Daoy (cell line): ENCODE results near the gene OR4F6. TPM values are rescaled to one million over a fixed set of nuclear protein-coding genes. Genes with fewer than 3 reads are reported as not detected.
A peak's percentile ranks its signal among the peaks of the same experiment; 100 is the strongest.

ENCODE experiments used
- DNase-seq: peaks from one replicate; pipeline ENCODE4 v3.0.0-alpha.2; 2015; ENCODE audit warnings: low read depth
- total RNA-seq: library from RNA; depleted of rRNA; stranded (reverse); fragments of >200 nt; shearing (Covaris generic); gene quantifications from 2 replicates; pipeline ENCODE4 v1.2.3, GENCODE V29; 2014; rRNA removed

The OR4F6 gene
- total RNA-seq, 1 experiment from 2014 or later = not detected

DNA sequence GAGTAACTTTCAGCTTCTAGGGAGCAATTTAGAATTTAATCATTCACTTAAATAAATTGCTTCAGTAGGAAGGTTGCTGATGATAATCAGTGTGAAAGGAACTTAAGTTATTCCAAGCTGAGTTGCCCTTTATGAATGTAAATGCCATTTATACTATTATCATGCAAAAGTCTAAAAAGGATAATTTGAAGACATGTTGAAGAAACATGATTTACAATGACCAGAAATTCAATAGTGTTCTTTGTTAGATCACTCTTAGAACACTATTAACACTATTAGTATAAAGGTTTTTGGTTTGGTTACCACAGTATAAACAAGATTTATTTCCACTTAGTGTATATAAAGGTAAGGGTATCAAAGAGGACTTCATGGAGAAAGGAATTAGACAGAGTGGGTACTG, 1.6 kb downstream of the OR4F6 start:
- DNase-seq = no peak

DNA sequence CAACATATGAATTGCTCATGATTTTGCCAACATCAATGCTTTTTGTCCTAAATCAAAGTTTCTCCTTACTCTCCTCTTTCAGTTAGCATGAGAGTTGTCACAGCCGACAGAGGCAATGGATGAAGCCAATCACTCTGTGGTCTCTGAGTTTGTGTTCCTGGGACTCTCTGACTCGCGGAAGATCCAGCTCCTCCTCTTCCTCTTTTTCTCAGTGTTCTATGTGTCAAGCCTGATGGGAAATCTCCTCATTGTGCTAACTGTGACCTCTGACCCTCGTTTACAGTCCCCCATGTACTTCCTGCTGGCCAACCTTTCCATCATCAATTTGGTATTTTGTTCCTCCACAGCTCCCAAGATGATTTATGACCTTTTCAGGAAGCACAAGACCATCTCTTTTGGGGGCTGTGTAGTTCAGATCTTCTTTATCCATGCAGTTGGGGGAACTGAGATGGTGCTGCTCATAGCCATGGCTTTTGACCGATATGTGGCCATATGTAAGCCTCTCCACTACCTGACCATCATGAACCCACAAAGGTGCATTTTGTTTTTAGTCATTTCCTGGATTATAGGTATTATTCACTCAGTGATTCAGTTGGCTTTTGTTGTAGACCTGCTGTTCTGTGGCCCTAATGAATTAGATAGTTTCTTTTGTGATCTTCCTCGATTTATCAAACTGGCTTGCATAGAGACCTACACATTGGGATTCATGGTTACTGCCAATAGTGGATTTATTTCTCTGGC, 2.5 kb downstream of the OR4F6 start:
- no peak for DNase-seq

DNA sequence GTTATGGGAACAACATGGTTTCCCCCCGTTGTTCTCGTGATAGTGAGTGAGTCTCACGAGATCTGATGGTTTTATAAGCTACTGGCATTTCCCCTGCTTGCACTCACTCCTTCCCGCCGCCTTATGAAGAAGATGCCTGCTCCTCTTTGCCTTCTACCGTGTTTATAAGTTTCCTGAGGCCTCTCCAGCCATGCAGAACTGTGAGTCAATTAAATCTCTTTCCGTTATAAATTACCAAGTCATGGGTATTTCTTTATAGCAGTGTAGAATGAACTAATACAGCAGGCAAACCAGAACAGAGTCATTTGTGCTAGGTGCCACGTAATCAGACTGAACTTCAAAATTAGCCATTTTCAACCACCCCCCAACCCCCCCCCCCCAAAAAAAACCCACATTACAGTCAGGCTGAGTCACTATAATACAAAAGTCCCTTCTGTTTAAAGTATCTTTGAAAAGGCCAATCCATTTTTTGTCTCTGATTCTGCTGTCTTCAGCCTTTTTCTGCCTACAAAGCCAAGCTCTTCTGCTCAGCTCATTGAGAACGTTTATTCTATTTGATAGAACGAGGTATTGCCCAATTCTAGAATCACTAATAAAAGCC, 4.1 kb downstream of the OR4F6 start:
- peak; percentile 59 for DNase-seq

DNA sequence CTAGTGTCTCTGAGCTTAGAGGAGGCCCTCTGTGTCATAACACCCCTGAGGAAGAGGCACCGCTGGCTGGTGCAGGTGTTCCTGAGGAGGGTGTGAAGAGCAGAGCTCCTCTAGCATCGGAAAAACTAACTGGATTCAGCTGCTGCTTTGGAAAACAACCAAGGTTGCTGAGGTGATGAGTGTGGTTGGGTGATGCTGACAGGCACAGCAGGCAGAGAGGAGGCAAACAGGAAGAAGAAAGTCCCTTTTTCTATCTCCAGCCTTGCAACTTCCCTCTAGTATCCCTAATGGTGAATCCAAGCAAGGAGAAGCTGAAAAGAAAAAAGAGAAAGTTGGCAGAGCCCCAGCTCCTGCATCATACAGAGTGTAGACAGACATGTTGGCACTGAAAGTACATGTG, 4.9 kb downstream of the OR4F6 start:
- peak; percentile 38 for DNase-seq

DNA sequence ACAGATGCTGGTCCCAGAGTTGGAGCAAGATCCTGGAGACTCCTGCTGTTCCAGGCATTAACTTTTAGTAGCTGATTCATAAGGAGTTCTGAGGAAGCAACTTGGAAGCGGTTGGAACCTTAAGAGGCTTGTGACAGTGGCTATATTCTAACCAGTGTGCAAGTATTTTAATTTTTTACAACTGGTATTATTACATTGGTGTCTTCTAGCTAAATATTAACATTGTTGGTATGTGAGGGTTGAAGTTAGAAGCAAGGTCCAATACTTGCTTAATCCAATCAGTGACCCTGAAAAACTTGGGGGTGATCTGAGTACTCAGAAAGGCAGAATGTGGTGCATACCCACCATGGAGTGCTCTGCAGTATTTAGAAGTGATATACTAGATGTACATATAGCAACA, 7.1 kb downstream of the OR4F6 start:
- no peak for DNase-seq

DNA sequence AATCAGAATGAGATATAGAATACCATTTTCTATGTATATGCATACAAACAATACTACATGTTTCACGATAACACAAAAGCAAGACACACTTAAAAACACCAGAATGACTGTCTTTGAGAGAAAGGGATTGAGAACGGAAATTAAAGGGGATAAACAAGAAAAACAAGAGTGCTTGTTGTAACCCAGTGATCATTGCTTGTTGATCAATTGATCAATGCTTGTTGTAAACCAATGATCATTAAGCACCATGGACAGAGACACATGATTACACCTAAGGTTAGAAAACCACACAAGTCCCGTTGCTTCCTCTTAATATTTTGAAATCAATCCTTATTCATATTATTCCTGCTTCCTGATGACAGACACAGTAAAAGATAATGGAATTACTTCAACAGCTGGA, 7.6 kb downstream of the OR4F6 start:
- no peak for DNase-seq

DNA sequence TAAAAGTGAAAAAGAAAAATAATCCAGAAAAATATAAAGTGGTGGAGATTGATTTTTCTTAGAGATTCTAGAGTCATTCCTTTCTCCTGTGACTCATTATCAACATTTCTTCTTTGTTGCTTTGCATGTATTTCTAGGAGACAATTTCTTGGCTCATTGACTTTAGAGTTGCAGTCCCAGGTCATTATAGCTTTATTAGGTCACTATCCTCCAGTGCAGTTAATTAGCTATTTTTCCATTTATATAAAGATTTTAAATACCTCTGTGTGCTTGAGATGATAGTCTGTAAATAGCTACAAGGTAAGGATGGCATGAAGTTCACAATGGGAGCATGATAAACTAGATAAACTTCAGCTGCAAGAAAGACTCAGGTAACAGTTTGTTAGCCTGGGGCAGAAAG, 8.6 kb downstream of the OR4F6 start, which contains the start of gene OR4F15:
Gene OR4F15, plus strand, starts transcription at position 301 of the 400 bp plus-strand sequence. CDS start 5,985 bp downstream, outside the sequence.
- DNase-seq = no peak

DNA sequence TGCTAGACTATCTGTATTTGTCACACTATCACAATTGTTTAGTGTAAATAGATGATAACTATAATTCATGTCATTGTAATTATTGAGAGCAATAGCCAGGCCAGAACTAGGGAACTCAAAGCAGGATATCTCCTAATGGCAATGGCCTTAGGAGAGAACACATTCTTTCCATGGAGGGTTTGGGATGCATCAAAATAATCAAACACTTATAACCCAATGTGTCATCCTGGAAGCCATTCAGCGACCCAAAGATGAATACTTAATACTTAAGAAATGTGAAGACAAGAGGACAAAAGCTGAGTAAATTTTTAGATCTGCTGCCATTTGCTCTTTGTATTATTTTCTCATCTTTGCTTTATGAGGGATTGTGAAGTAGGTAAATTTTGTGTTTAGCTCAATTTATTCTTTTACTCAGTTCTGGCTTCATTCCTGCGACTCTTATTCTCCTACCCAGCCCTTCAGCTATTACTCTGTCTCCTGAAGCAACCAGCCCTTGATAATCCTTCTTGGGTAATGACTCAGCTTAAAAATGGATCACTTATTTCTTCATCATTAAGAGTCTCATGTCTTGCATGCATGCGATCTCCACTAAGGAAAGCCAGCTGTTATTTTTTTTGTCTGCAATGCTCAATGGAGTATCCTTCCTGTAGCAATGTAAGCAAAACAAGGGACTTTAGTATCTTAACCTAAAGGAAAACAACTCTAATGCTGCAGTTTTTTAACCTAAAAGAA, 10.7 kb downstream of the OR4F6 start:
- no peak for DNase-seq

DNA sequence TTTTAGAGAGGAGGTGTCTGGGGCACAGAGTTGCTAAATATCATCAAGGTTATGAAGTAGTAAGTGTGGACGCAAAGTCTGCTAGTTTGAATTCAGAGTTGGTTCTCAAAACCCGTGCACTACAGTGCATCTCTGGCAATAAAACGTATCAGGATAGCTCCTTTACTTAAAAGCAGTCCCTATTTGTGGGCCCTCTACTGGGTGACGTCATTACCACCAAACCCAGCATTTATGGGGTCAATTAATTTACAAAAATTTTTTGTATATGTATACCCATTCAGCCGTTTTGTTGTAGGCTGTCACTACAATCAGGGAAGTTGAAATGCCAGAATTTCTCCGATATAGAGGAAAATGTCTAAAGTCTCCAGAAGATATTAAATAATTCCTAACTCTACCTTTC, 17.5 kb downstream of the OR4F6 start:
- DNase-seq = no peak

DNA sequence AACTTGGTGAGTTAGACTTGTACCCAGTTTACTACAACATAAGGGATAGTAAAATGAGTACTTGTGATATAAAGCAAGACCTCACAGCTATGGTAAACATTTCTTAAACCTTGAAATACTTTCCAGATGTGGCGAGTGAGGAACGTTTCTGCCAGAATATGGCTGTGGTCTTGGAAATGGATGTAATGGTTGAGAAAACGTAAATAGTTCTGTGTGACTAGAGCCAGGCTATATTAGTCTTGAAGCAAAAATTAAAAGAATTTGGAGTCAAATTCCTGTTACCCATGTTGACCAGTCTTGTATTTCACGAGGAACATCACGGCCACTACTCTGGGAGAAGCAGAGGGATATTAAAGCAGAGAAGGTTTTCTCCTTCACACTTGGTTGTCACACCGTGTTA, 23.9 kb downstream of the OR4F6 start:
- DNase-seq = no peak

DNA sequence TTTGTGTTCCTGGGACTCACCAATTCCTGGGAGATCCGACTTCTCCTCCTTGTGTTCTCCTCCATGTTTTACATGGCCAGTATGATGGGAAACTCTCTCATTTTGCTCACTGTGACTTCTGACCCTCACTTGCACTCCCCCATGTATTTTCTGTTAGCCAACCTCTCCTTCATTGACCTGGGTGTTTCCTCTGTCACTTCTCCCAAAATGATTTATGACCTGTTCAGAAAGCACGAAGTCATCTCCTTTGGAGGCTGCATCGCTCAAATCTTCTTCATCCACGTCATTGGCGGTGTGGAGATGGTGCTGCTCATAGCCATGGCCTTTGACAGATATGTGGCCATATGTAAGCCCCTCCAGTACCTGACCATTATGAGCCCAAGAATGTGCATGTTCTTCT, 25.5 kb downstream of the OR4F6 start:
- DNase-seq = no peak

DNA sequence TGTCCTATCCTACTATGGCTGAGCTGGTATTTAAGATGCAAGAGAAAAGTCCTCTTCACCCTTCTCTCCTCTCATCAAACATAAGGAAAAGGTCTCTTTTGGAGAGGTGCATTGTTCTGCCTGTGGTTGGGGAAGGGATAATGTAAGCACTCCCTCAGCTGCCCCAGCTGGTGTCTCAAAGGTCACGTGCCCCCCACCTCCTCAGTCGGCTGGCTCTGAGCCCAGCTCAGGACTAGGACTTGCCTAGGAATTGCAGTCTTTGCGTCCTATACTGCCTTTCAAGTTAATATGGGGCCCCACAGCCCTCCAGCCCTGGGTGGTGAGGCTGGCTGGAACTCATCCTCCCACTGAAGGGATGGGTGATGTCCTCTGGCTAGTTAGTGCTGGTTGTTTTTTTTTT, 38.3 kb downstream of the OR4F6 start:
- peak; percentile 4 for DNase-seq

DNA sequence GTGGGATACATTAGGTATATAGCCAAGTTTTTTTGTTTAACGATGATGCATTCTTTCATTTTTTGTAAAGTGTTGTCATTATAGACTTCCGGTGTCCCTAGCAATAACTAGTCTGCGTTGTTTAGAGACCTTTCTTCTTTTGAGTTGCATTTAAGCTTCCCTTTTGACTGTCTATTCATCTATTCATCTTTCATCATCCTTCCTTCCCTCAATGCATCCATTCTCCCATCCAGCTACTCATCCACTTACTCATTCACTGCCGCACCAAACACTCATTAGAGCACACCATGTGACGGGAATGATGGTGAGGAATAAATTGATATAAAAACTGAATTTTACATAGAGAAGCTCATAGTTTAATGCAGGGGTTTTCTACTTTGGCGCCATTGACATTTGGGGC, 41.6 kb downstream of the OR4F6 start:
- no peak for DNase-seq

DNA sequence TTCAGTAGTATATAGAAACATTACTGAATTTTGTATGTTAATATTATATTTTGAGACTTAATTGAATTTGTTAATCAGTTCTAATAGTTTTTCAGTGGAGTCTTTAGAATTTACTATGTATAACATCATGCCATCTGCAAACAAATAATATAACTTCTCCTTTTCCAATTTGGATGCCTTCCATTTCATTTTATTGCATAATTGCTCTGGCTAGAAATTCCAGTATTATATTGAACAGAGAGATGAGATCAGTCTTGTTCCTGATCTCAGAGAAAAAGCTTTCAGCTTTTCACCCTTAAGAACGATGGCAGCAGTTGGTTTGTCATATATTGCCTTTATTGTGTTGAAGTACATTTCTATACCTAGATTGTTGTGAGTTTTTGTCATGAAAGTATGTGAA, 49.0 kb downstream of the OR4F6 start:
- no peak for DNase-seq

Other genes starting within 250 kb of the OR4F6 start
- 37.4 and 52.5 TPM in 2 replicates for gene TM2D3, start 151.1 kb upstream of the OR4F6 start, total RNA-seq
- gene TARS3, start 79.0 kb upstream of the OR4F6 start, total RNA-seq = 6.2 and 12.7 TPM in 2 replicates
- not detected in 2 replicates for gene OR4F15, start 8.7 kb downstream of the OR4F6 start, total RNA-seq